Hepatic stellate cell (primary cell): ENCODE measurements around the gene KCNS1.
A peak's percentile ranks its signal among the peaks of the same experiment; 100 is the strongest.
"Not testable (repeated sequence)": the region's sequence is repeated elsewhere in the genome, so short reads cannot be mapped to it uniquely, and the experiment has no call there.

Experiments used
- DNase-seq: peaks from one replicate; pipeline ENCODE4 v3.0.0; 2011; ENCODE audit warnings: low spot score

The KCNS1 gene

GRCh38 chr20:45100563-45101245 is at the start of gene KCNS1:
KCNS1 (minus strand) TSS chr20:45101127; CDS start chr20:45099236, 1,891 bp downstream.
- peak; percentile 61 for DNase-seq

- no peak for DNase-seq
These were observed 48.1 kb upstream of the KCNS1 start for GRCh38 chr20:45149062-45149461.

GRCh38 chr20:45140836-45141235 is 39.9 kb upstream of the KCNS1 start:
- DNase-seq = no peak

DNA sequence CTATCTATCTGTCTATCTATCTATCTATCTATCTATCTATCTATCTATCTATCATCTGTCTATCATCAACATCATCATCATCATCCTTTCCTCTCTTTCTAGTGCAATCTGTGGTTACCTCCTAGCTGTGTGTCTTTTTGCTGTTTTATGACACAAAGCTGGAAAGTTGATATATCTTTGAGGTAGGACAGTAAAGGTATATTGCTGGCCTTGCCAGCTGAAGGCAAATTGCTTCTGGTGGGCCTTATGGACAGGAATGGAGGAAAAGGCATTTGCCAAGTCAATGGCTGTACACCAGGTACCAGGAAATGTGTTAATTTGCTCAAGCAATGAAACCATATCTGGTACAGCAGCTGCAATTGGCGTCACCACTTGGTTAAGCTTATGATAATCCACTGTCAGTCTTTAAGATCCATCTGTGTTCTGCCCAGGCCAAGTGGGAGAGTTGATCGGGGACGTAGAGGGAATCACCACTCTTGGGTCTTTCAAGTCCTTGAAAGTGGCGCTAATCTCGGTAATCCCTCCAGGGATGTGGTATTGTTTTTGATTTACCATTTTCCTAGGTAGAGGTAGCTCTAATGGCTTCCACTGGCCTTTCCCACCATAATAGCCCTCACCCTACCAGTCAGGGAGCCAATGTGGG is 38.9 kb upstream of the KCNS1 start:
- not testable (repeated sequence) for DNase-seq

DNA sequence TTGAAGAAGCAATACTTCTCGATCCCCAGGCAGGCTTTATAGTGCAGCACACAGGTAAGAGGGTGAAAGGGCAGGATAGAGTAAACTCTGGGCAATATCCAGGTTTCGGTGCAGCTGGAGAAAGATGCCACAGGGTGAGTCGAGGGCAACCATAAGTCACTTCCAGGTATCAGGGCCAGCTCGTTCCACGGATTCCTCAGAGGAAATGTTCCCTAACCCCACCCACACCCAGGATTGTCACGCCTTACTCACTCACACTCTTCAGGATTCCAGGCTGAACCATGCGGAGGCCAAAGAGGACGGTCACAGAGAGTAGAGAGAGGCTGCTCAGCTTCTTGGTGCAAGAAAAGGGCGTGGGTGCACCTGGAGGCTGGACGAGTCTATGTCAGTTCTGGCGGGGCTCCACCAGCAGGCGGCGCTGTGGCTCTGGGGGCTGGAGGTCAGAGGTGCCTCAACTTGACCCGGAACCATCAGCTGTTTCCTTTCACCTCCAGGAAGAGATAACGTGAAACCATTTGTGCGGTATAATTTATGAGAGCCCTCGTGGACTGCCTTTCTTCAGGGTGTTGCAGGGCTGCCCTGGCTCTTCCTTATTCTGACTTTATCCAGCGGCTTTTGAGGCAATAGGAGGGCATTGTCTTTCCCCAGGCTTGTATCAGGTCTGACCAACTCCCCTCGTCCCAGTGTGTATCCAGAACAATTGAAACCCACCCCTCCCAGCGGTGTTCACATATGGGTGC is 37.8 kb upstream of the KCNS1 start:
- no peak for DNase-seq

- DNase-seq = no peak
These were observed 36.0 kb upstream of the KCNS1 start for GRCh38 chr20:45136911-45137310.

DNA sequence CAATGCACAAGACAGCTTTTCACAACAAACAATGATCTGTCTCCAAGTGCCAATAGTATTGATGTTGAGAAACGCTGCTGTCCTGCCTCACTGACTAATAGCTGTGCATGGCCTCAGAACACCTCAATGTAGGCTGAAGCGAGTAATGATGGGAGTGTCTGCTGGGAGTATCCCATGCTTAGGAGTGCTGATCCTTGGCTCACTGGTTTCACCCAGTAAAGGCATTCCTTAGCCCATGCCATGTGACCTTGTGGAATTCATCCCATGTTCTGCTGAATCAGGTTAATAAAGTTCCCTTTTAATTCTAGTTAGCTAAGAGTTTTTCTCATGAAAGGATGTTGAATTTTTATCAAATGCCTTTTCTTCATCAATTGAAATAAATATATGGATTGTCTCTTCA is 27.2 kb upstream of the KCNS1 start:
- DNase-seq = no peak

DNA sequence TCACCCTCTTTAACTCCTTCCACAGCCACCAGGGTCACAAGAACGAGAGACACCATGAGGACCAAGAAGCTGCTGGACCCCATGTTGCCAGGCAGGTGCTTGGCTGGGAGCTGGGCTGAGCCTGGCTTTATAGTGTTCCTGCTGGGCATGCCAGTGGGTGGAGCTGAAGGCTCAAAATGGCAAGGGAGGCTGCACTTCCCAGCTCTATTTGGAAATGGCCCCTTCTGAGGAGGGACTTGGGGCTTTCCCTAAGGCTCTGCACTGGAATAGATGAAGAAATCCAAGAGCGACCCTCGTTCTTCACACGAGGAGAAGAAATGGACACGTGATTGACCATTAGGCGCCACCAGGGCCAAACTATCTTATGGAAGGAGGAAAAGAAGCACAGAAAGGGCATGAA is 23.4 kb upstream of the KCNS1 start, which contains the start of gene WFDC12:
Gene WFDC12 (minus strand): TSS at position 101 of the 400 bp plus-strand sequence. CDS start 18 bp downstream, at position 83.
- DNase-seq = no peak

DNA sequence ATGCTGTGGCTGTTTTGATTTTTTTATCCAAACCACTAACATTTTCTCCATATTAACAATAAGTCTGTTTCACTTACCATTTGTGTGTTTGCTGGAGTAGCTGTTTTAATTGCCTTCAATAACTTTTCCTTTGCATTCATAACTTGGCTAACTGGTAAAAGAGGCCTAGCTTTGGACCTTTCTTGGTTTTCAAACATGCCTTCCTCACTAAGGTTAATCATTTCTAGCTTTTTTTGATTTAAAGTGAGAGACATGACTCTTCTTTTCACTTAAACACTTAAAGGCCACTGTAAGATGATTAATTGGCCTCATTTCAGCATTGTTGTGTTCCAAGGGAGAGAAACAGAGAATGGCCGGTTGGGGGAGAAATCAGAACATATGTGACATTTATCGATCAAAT is 20.5 kb upstream of the KCNS1 start:
- no peak for DNase-seq

DNA sequence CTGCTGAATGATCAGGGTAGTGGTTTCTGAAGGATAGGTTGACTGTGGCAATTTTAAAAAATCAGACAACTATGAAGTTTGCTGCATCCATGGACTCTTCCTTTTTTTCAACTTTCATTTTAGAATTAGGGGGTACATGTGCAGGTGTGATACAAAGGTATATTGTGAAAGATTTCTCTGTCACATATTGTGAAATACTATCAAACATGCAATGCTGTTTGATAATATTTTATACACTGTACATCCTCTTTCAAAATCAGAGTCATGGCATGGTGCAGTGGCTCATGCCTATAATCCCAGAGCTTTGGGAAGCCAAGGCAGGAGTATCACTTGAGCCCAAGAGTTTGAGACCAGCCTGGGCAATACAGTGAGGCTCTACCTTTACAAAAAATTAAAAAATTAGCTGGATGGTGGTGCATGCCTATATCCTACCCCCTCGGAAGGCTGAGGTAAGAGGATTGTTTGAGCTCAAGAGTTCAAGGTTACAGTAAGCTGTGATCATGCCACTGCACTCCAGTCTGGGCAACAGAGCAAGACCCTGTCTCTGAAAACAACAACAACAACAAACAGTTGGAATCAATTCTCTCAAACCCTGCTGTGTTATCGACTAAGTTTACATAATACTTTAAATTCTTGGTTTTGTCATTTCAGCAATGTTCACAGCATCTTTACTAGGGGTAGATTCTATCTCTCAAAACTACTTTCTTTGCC is 18.8 kb upstream of the KCNS1 start:
- no peak for DNase-seq

- DNase-seq = no peak
These were observed 17.1 kb upstream of the KCNS1 start for GRCh38 chr20:45118028-45118427.

- no peak for DNase-seq
These were observed 16.7 kb upstream of the KCNS1 start for GRCh38 chr20:45117581-45117980.

DNA sequence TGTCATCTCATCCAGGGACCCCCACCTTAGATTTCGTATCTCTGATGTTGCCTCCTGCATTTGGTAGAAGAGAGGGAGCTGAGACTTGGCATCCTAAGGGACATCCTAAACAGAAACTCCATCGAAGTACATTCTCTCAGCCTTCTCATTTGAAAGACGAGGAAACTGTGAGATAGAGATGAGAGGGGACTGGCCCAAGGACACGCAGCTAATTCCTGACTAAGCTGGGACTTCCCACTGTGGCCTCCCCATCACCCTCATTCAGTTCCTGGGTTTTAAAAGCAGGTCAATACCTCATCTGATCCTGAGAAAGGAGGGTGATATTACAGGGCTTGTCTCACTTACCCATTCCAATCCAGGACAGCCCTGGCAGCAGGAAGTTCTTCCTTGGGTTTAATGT is 14.9 kb upstream of the KCNS1 start:
- no peak for DNase-seq

DNA sequence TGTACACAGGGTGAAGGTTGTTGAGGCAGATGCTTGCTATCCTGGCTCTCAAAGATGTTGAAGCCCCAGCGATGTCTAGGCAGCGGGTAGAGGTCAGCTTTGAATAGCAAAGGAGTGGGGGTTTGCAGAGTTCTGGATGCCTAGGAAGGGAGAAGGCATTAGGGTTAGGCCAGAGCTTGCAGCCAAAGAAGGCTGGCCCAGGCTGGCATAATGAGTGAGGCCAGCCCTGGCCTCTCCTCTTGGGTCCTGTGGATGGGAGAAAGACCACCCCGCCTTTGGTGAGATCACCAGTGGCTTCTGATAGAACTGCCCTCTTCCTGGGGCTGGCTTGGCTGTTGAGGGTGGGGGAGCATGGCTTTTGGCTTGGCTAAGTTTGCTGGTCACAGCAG is 14.5 kb upstream of the KCNS1 start:
- DNase-seq = no peak

GRCh38 chr20:45114465-45115385 is 13.8 kb upstream of the KCNS1 start, which contains the start of gene WFDC5:
WFDC5 (minus strand) TSS chr20:45115174; CDS start chr20:45115083, 91 bp downstream.
- no peak for DNase-seq

DNA sequence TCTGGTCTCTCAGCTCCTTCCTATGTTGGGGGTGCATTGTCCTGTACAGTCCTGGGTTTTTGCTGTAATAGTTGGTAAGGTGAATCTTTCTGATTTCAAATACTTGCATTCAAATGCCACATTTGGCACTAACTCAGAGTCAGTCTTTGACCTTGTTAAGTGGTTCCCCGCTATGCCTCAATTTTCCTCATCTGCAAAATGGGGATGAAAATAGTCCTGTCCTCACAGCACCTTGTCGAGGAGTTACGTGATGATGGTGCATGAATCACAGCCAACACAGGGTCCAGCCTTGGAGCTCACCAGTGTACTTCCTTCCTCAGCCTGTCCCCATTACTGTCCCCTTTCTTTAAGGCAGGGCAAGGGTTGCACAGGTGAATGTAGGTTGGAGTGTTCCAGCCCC is 12.9 kb upstream of the KCNS1 start:
- DNase-seq = no peak

DNA sequence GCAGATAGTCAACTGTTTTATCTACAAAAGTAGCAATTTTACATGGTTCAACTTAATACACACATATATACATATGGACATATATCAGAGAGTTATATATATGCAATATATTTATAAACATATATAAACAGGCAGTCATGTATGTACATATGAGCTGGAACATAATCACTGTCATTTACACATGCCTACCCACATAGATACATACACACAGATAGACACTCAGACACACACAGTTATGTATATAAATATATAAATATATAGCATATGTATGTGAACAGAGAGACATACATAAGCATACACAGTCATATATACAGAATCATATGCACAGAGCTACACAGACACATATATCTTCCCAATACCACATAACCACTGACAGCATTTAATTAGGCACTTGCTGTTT is 11.8 kb upstream of the KCNS1 start:
- no peak for DNase-seq

GRCh38 chr20:45111799-45112471 is 11.0 kb upstream of the KCNS1 start:
- DNase-seq = no peak

- no peak for DNase-seq
These were observed 10.4 kb upstream of the KCNS1 start for GRCh38 chr20:45111285-45111684.

GRCh38 chr20:45110301-45110700 is 9.4 kb upstream of the KCNS1 start:
- DNase-seq = no peak

DNA sequence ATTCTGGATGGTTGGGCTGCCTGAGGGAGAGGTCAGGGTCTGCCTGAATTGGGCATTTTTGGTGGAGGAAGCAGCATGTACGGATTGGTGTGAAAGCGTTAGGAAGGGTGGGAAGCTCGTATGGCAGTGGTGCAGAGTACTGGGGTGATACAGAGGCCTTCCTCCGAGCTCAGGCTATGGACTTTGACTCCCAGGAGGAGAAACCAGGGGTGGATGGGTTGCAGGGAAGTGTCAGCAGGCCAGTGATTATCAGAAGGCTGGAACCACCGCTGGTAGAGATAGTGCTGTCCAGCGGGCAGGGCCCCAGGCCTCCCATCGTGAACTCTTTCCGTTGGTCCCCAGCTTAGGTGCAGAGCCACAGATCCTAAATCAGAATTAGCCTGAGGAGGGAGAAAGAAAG is 8.7 kb upstream of the KCNS1 start:
- DNase-seq = no peak
